Renal pelvis (tissue), 4 donors: Measurements from ENCODE around the gene FKBP14. TPM values are rescaled to one million over a fixed set of nuclear protein-coding genes. Genes with fewer than 3 reads are reported as not detected.
"Not testable (repeated sequence)": the region's sequence is repeated elsewhere in the genome, so short reads cannot be mapped to it uniquely, and the experiment has no call there.

ENCODE experiments used
- DNase-seq: peaks from one replicate; pipeline ENCODE4 v3.0.0-alpha.2; 2013
- polyA plus RNA-seq, 3 donors: library from polyadenylated mRNA; unstranded; fragments of 120-200 nt; gene quantifications; one replicate each; pipeline ENCODE4 v1.2.1, GENCODE V29; 2013; ENCODE audit not compliant: insufficient read length in 3 of 3

FKBP14 gene
- polyA plus RNA-seq, 3 donors, result 14.4 to 18.4 (median 15.4) TPM

- no peak for DNase-seq
Measured at GRCh38 chr7:29968683-29969395, 57.7 kb downstream of the FKBP14 start.

- no peak for DNase-seq
Measured at GRCh38 chr7:29965030-29965429, 61.5 kb downstream of the FKBP14 start.

- no peak for DNase-seq
Measured at GRCh38 chr7:29962035-29962434, 64.5 kb downstream of the FKBP14 start.

GRCh38 chr7:29961611-29962010, 64.9 kb downstream of the FKBP14 start:
- not testable (repeated sequence) for DNase-seq

Other genes with a start within 250 kb of the FKBP14 start
- gene WIPF3, start 220.2 kb downstream of the FKBP14 start, polyA plus RNA-seq, result 1 to 10 TPM; 4.8 to 7.6 (median 5.8) TPM
- 10 to 100 TPM; 62.4 to 65.7 (median 63.1) TPM for gene SCRN1, start 36.9 kb downstream of the FKBP14 start, polyA plus RNA-seq
- gene PLEKHA8, start 1.7 kb upstream of the FKBP14 start, polyA plus RNA-seq, result 10 to 100 TPM; 16.8 to 22.4 (median 18.3) TPM
- gene MTURN, start 108.3 kb upstream of the FKBP14 start, polyA plus RNA-seq, result 10 to 100 TPM; 72.0 to 95.3 (median 81.0) TPM